Measurements from ENCODE around the gene WNT3.

The WNT3 gene

GRCh38 chr17:46810837-46811236 lies 7.7 kb downstream of the WNT3 start:
- no peak for TF ChIP-seq YY1 (IDR thresholded peaks at IDR 0.05; ENCODE audit: low read depth)
- no peak for TF ChIP-seq ZBTB7A (IDR thresholded peaks at IDR 0.05; ENCODE audit: low read depth)
- no peak for TF ChIP-seq CEBPB (IDR thresholded peaks at IDR 0.05)
- TF ChIP-seq TAF1 (IDR thresholded peaks at IDR 0.05; ENCODE audit: low read depth): no peak
- no peak for TF ChIP-seq TCF12 (IDR thresholded peaks at IDR 0.05; ENCODE audit: low read depth)
- TF ChIP-seq CREB1 (IDR thresholded peaks at IDR 0.05; ENCODE audit: low read depth): no peak
- TF ChIP-seq NFIC (IDR thresholded peaks at IDR 0.05): no peak
- TF ChIP-seq, protein P1, sequence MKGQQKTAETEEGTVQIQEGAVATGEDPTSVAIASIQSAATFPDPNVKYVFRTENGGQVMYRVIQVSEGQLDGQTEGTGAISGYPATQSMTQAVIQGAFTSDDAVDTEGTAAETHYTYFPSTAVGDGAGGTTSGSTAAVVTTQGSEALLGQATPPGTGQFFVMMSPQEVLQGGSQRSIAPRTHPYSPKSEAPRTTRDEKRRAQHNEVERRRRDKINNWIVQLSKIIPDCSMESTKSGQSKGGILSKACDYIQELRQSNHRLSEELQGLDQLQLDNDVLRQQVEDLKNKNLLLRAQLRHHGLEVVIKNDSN (IDR thresholded peaks at IDR 0.05): no peak
- TF ChIP-seq EGR1 (IDR thresholded peaks at IDR 0.05): no peak
- no peak for TF ChIP-seq MAX (IDR thresholded peaks at IDR 0.05)
- TF ChIP-seq TEAD4 (IDR thresholded peaks at IDR 0.05): no peak
- no peak for TF ChIP-seq FOXM1 (IDR thresholded peaks at IDR 0.05; ENCODE audit: borderline replicate concordance, low read depth)
- TF ChIP-seq, protein P2, sequence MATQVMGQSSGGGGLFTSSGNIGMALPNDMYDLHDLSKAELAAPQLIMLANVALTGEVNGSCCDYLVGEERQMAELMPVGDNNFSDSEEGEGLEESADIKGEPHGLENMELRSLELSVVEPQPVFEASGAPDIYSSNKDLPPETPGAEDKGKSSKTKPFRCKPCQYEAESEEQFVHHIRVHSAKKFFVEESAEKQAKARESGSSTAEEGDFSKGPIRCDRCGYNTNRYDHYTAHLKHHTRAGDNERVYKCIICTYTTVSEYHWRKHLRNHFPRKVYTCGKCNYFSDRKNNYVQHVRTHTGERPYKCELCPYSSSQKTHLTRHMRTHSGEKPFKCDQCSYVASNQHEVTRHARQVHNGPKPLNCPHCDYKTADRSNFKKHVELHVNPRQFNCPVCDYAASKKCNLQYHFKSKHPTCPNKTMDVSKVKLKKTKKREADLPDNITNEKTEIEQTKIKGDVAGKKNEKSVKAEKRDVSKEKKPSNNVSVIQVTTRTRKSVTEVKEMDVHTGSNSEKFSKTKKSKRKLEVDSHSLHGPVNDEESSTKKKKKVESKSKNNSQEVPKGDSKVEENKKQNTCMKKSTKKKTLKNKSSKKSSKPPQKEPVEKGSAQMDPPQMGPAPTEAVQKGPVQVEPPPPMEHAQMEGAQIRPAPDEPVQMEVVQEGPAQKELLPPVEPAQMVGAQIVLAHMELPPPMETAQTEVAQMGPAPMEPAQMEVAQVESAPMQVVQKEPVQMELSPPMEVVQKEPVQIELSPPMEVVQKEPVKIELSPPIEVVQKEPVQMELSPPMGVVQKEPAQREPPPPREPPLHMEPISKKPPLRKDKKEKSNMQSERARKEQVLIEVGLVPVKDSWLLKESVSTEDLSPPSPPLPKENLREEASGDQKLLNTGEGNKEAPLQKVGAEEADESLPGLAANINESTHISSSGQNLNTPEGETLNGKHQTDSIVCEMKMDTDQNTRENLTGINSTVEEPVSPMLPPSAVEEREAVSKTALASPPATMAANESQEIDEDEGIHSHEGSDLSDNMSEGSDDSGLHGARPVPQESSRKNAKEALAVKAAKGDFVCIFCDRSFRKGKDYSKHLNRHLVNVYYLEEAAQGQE (IDR thresholded peaks at IDR 0.05; ENCODE audit: low read depth): no peak
- TF ChIP-seq RAD21 (IDR thresholded peaks at IDR 0.05; ENCODE audit: low read depth): no peak
- no peak for TF ChIP-seq EP300 (IDR thresholded peaks at IDR 0.05; ENCODE audit: borderline replicate concordance)

DNA sequence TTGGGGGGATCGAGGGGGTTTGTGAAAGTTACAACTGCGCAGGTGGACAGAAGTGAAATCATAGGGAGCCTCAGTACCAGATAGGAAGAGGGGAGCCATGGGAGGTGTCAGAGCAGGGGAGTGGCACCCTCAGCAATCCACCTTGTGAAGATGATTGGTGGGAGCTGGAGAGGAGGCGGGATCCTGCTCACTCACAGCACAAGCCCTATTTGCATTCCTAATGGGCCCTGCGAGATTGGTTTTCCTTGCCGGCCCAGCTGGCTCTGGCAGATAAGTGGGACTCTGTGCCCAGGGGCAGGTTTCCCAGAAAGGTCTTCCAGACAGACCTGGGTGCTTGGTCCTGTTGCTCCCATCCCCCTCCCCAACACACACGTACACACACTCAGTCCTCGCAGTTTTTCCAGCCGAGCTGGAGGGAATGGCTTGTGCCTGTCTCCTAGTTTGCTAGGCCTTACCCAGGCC lies 9.4 kb downstream of the WNT3 start:
- TF ChIP-seq ZBTB7A (IDR thresholded peaks at IDR 0.05; ENCODE audit: low read depth) (no peak), TCF12 (IDR thresholded peaks at IDR 0.05; ENCODE audit: low read depth) (no peak), NFIC (IDR thresholded peaks at IDR 0.05) (no peak), TAF1 (IDR thresholded peaks at IDR 0.05; ENCODE audit: low read depth) (no peak)
- TF ChIP-seq, protein P2 (IDR thresholded peaks at IDR 0.05; ENCODE audit: low read depth): no peak

DNA sequence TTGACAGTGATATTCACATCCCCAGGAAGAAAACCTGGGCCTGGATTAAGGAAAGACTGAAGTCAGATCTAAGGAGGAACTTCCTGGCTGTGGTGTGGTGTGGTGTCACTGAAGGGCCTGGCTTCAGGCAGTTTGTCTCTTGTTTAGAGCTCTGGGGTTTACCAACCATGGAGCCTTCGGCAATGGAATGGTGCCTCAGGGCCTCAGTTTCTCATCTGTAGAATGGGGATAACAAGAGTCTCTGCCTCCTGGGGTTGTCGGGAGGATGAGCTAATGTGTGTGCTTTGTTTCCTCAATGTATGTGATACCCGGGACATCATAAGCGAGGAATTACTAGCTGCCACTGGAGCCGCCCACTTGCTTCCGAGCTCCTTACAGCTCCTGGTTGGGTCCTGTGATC lies 12.7 kb downstream of the WNT3 start:
- no peak for TF ChIP-seq EGR1 (IDR thresholded peaks at IDR 0.05)
- no peak for TF ChIP-seq ZBTB7A (IDR thresholded peaks at IDR 0.05; ENCODE audit: low read depth)
- no peak for TF ChIP-seq NFIC (IDR thresholded peaks at IDR 0.05)
- no peak for TF ChIP-seq FOXM1 (IDR thresholded peaks at IDR 0.05; ENCODE audit: borderline replicate concordance, low read depth)
- no peak for TF ChIP-seq CREB1 (IDR thresholded peaks at IDR 0.05; ENCODE audit: low read depth)
- no peak for TF ChIP-seq TAF1 (IDR thresholded peaks at IDR 0.05; ENCODE audit: low read depth)
- no peak for TF ChIP-seq MAX (IDR thresholded peaks at IDR 0.05)

DNA sequence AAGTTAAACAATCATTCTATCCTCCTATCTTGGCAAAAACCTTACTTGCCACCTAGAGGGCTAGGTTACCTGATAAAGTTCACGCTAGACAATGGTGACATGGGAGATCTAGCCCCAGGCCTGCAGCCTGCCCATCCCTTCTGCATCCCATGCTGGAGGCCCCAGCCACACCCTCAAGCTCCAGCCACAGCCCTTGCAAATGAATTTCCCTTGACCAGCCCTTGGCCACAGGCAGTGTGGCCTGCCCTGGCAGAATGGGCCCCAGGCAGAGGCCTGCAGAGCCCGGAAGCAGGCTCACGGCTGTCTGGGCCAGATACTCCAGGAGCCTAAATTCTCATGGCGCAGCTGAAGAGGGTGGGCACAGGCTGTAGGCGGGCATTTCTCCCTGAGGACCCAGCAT lies 14.9 kb downstream of the WNT3 start:
- TF ChIP-seq RAD21 (IDR thresholded peaks at IDR 0.05; ENCODE audit: low read depth) (no peak), NFIC (IDR thresholded peaks at IDR 0.05) (no peak), MAX (IDR thresholded peaks at IDR 0.05) (no peak), EGR1 (IDR thresholded peaks at IDR 0.05) (no peak), TAF1 (IDR thresholded peaks at IDR 0.05; ENCODE audit: low read depth) (no peak), TCF12 (IDR thresholded peaks at IDR 0.05; ENCODE audit: low read depth) (no peak), ZBTB7A (IDR thresholded peaks at IDR 0.05; ENCODE audit: low read depth) (no peak)
- TF ChIP-seq, protein P1 (IDR thresholded peaks at IDR 0.05): no peak
- TF ChIP-seq, protein P2 (IDR thresholded peaks at IDR 0.05; ENCODE audit: low read depth): no peak

DNA sequence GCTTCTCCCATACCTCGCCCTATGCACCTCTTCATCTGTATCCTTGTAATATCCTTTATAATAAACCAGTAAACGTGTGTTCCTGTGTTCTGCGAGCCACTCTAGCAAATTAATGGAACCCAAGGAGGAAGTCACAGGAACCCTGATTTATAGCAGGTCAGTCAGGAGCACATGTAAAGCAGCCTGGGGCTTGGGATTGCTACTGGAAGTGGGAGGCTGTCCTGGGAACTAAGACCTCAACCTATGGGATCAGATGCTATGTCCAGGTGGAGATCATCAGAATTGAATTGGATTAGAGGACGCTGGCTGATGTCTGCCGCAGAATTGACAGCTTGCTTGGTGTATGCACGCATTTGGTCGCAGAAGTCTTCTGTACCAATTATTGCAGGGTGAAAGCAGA lies 15.7 kb downstream of the WNT3 start:
- TF ChIP-seq TCF12 (IDR thresholded peaks at IDR 0.05; ENCODE audit: low read depth) (no peak), EGR1 (IDR thresholded peaks at IDR 0.05) (no peak), CEBPB (IDR thresholded peaks at IDR 0.05) (no peak), TEAD4 (IDR thresholded peaks at IDR 0.05) (no peak), NFIC (IDR thresholded peaks at IDR 0.05) (no peak), MAX (IDR thresholded peaks at IDR 0.05) (no peak), FOXM1 (IDR thresholded peaks at IDR 0.05; ENCODE audit: borderline replicate concordance, low read depth) (no peak), TAF1 (IDR thresholded peaks at IDR 0.05; ENCODE audit: low read depth) (no peak), ZBTB7A (IDR thresholded peaks at IDR 0.05; ENCODE audit: low read depth) (no peak), YY1 (IDR thresholded peaks at IDR 0.05; ENCODE audit: low read depth) (no peak), EP300 (IDR thresholded peaks at IDR 0.05; ENCODE audit: borderline replicate concordance) (no peak), CREB1 (IDR thresholded peaks at IDR 0.05; ENCODE audit: low read depth) (no peak), RAD21 (IDR thresholded peaks at IDR 0.05; ENCODE audit: low read depth) (no peak)
- TF ChIP-seq, protein P2 (IDR thresholded peaks at IDR 0.05; ENCODE audit: low read depth): no peak

All from Ishikawa (cell line).